ENCODE measurements around the gene DZIP1L.

DZIP1L gene

DNA sequence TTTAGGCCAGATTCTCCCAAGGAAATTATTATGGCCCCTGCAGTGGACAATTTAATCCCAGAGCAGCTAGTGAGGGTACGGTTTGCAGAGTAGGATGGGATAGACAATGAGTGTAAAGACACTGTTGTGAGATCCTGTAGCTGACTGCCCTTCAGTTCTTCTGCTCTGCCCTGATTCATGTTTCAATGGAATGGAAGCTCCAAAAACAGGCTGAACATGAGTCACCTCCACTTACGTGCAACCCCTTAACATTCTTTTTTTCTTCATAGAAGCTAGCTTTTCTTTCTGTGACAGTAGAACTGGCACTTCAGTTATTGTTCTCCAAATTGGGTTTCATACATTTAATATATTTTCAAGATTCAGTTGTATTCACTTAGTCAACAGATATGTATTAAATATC is 73.4 kb downstream of the DZIP1L start:
- TF ChIP-seq, protein P1, sequence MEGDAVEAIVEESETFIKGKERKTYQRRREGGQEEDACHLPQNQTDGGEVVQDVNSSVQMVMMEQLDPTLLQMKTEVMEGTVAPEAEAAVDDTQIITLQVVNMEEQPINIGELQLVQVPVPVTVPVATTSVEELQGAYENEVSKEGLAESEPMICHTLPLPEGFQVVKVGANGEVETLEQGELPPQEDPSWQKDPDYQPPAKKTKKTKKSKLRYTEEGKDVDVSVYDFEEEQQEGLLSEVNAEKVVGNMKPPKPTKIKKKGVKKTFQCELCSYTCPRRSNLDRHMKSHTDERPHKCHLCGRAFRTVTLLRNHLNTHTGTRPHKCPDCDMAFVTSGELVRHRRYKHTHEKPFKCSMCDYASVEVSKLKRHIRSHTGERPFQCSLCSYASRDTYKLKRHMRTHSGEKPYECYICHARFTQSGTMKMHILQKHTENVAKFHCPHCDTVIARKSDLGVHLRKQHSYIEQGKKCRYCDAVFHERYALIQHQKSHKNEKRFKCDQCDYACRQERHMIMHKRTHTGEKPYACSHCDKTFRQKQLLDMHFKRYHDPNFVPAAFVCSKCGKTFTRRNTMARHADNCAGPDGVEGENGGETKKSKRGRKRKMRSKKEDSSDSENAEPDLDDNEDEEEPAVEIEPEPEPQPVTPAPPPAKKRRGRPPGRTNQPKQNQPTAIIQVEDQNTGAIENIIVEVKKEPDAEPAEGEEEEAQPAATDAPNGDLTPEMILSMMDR (IDR thresholded peaks at IDR 0.05; ENCODE audit: control insufficient read depth, extremely low read depth, insufficient read depth): no peak
- DNase-seq (ENCODE audit: low read depth): no peak
- no peak overlapping the region for H3K4me3 ChIP-seq (ENCODE audit: low read depth, low read length)

DNA sequence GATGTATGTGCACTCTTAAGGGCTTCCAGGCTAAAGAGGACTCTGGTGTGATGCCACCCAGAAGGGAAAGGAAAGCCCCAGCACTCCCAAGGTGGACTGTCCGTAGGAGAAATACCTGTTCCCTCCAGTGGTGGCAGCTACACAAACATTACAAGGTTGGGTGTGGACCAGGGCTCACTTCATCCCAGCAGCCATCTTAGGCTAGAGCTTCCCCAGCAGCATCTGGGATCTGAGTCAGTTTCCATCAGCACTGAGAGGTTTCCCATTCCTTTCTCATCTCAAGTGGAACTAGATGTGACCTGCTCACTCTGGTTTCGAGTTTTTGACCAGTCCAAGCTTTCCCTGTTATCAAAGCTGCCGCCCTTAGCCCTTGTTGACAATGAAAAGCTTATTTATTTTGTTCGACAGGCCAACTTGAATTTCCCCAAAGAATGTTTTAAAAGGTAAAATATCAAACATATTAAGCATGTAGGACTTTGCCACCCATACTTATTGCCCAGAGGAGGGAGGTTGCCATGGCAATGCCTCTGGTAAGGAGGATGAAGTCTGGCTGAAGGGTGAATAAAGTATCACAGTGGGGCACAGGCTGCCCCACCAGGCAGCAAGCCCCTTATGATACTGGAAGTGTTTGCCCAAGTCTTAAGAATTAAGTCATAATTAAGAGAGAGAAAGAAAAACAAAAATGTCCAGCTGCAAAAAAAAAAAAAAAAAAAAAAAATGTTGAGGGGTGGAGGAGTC is 76.5 kb downstream of the DZIP1L start:
- DNase-seq (ENCODE audit: low read depth): no peak
- no peak overlapping the region for H3K4me3 ChIP-seq (ENCODE audit: low read depth, low read length)
- TF ChIP-seq, protein P1 (IDR thresholded peaks at IDR 0.05; ENCODE audit: control insufficient read depth, extremely low read depth, insufficient read depth): no peak

- H3K4me3 ChIP-seq (ENCODE audit: low read depth, low read length): no peak overlapping the region
- TF ChIP-seq, protein P1 (IDR thresholded peaks at IDR 0.05; ENCODE audit: control insufficient read depth, extremely low read depth, insufficient read depth): no peak
- DNase-seq (ENCODE audit: low read depth): no peak
Measured at GRCh38 chr3:138036572-138036971, 78.8 kb downstream of the DZIP1L start.

DNA sequence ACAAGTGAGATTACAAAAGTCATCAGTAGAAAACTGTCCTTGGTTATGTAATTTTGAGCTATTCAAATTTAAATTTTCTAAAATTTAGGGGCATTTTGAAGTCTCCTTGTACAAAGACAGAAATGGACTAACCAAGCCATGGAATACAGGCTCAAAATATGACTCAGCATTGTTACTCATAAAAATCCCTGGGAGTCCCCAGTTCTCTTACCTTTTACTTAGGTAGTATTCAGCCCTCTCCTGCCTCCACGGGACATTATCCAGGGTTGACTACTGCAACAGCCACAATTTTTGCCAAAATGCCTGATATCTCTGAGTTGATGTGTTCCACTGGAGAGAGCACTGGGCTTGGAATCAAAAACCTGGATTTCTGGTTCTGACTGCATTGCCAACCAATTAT is 80.5 kb downstream of the DZIP1L start:
- no peak for DNase-seq (ENCODE audit: low read depth)
- TF ChIP-seq, protein P1 (IDR thresholded peaks at IDR 0.05; ENCODE audit: control insufficient read depth, extremely low read depth, insufficient read depth): no peak
- no peak overlapping the region for H3K4me3 ChIP-seq (ENCODE audit: low read depth, low read length)

GRCh38 chr3:138033202-138033691 is 82.2 kb downstream of the DZIP1L start:
- TF ChIP-seq, protein P1 (IDR thresholded peaks at IDR 0.05; ENCODE audit: control insufficient read depth, extremely low read depth, insufficient read depth): no peak
- DNase-seq (ENCODE audit: low read depth): no peak
- H3K4me3 ChIP-seq (ENCODE audit: low read depth, low read length): no peak overlapping the region

- no peak for DNase-seq (ENCODE audit: low read depth)
- no peak overlapping the region for H3K4me3 ChIP-seq (ENCODE audit: low read depth, low read length)
- TF ChIP-seq, protein P1 (IDR thresholded peaks at IDR 0.05; ENCODE audit: control insufficient read depth, extremely low read depth, insufficient read depth): no peak
Measured at GRCh38 chr3:138032567-138032966, 82.8 kb downstream of the DZIP1L start.

GRCh38 chr3:138031536-138031935 is 83.9 kb downstream of the DZIP1L start:
- no peak overlapping the region for H3K4me3 ChIP-seq (ENCODE audit: low read depth, low read length)
- no peak for DNase-seq (ENCODE audit: low read depth)
- TF ChIP-seq, protein P1 (IDR thresholded peaks at IDR 0.05; ENCODE audit: control insufficient read depth, extremely low read depth, insufficient read depth): no peak

Measured in LNCaP clone FGC (cell line).